Cardiac muscle cell (in vitro differentiated cells and primary cell): Measurements from ENCODE around the gene GSE1. TPM values are rescaled to one million over a fixed set of nuclear protein-coding genes. Genes with fewer than 3 reads are reported as not detected.
A peak's percentile ranks its signal among the peaks of the same experiment; 100 is the strongest.

Experiments
- DNase-seq, 2 donors: peaks; one replicate each; pipeline versions ENCODE4 v3.0.0 to v3.0.0-alpha.2; 2010 to 2017; ENCODE audit warnings: low read depth in 1 of 2, low spot score in 1 of 2
- H3K27ac ChIP-seq: fragments of 200-600 bp; sonication (generic); 2 replicates; pipeline ENCODE4 v1.5.1; 2016
- H3K27me3 ChIP-seq: fragments of 200-600 bp; sonication (generic); 2 replicates; pipeline ENCODE4 v1.6.0; 2016; ENCODE audit warnings: control low read depth
- H3K36me3 ChIP-seq: fragments of 200-600 bp; sonication (generic); 2 replicates; pipeline ENCODE4 v1.5.1; 2016; ENCODE audit warnings: control low read depth
- H3K4me1 ChIP-seq: fragments of 200-600 bp; sonication (generic); 2 replicates; pipeline ENCODE4 v1.8.1; 2017; ENCODE audit warnings: low read depth, mild to moderate bottlenecking, mixed run types
- H3K4me3 ChIP-seq: fragments of 200-600 bp; sonication (generic); 2 replicates; pipeline ENCODE4 v1.5.1; 2016; ENCODE audit warnings: mild to moderate bottlenecking
- H3K9me3 ChIP-seq: fragments of 200-600 bp; sonication (generic); 2 replicates; pipeline ENCODE4 v1.5.1; 2017; ENCODE audit warnings: low read depth, mild to moderate bottlenecking, control low read depth
- polyA plus RNA-seq: library from polyadenylated mRNA; unstranded; fragments of >200 nt; fragmentation: Nextera tagmentation; extraction: Ambion mirVana; gene quantifications from 2 replicates; pipeline ENCODE4 v1.2.1, GENCODE V29; 2016
- total RNA-seq: library from RNA; depleted of rRNA; stranded (reverse); fragments of >200 nt; gene quantifications from 2 replicates; pipeline ENCODE4 v1.2.3, GENCODE V29; 2016
- TF ChIP-seq, protein P1 (sequence below): IDR thresholded peaks from 2 replicates; pipeline ENCODE4 v1.5.1; 2012; ENCODE audit warnings: low read depth, mild to moderate bottlenecking, low read length

Gene GSE1
- total and polyA plus RNA-seq, 2 experiments from 2014 or later, result 48.8 to 174 TPM

DNA sequence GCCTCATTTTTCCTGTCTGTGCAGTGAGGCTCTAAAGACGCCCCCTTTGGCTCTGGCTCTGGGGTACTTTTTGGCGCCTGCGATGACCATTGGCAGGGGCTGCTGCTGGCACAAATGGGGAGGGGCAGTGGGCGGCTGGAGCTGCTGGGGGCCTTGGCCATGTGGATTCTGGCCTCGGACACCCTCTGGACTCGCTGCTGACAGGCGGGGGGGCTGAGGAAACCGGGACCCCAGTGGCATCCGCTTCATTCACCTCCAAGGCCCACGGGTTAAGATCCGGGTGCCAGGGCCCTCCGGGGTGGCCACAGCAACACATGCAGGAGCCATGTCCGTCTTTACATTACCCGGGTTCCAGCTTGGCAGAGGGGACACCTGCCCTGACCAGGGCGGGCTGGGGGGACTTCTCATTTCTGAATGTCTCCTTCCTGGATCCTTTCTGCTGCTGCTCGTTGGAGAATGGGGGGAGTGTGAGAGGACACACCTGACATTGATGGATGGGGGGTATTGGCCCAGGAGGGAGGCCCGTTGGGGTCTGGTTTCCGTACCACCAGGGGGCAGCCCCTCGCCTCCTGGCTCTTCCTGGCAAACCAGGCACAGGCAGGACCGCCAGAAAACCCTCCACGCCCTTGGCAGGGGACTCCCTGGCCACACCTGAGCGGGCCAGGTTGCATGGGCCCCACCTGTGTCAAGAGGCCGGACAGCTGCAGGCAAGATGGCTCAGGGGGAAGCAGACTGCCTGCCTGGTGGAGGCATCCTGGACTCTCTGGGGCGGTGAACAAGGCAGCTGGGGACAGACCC, 21.8 kb downstream of the GSE1 start:
- Histone ChIP-seq H3K9me3 (no peaks in the 10 kb centered on the region), H3K4me3 (no peak overlapping the region), H3K36me3 (no peaks in the 10 kb centered on the region), H3K4me1 (peaks cover 13% of the 10 kb centered on the region), H3K27me3 (no peaks in the 10 kb centered on the region), H3K27ac (no peak overlapping the region)
- DNase-seq, result no peak
- TF ChIP-seq, protein P1, sequence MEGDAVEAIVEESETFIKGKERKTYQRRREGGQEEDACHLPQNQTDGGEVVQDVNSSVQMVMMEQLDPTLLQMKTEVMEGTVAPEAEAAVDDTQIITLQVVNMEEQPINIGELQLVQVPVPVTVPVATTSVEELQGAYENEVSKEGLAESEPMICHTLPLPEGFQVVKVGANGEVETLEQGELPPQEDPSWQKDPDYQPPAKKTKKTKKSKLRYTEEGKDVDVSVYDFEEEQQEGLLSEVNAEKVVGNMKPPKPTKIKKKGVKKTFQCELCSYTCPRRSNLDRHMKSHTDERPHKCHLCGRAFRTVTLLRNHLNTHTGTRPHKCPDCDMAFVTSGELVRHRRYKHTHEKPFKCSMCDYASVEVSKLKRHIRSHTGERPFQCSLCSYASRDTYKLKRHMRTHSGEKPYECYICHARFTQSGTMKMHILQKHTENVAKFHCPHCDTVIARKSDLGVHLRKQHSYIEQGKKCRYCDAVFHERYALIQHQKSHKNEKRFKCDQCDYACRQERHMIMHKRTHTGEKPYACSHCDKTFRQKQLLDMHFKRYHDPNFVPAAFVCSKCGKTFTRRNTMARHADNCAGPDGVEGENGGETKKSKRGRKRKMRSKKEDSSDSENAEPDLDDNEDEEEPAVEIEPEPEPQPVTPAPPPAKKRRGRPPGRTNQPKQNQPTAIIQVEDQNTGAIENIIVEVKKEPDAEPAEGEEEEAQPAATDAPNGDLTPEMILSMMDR, result no peak

GRCh38 chr16:85635545-85636140, 22.5 kb downstream of the GSE1 start:
- H3K4me3 ChIP-seq, result no peak overlapping the region
- H3K27me3 ChIP-seq, result no peaks in the 10 kb centered on the region
- peaks cover 13% of the 10 kb centered on the region for H3K4me1 ChIP-seq
- DNase-seq, result no peak
- no peak overlapping the region for H3K27ac ChIP-seq
- TF ChIP-seq, protein P1, result no peak
- H3K9me3 ChIP-seq, result no peaks in the 10 kb centered on the region
- no peaks in the 10 kb centered on the region for H3K36me3 ChIP-seq

GRCh38 chr16:85636234-85636812, 23.2 kb downstream of the GSE1 start:
- no peaks in the 10 kb centered on the region for H3K27me3 ChIP-seq
- H3K27ac ChIP-seq, result no peak overlapping the region
- TF ChIP-seq, protein P1, result no peak
- no peak overlapping the region for H3K4me3 ChIP-seq
- DNase-seq, result no peak
- peaks cover 13% of the 10 kb centered on the region for H3K4me1 ChIP-seq
- no peaks in the 10 kb centered on the region for H3K9me3 ChIP-seq
- no peaks in the 10 kb centered on the region for H3K36me3 ChIP-seq

- no peak for DNase-seq
- Histone ChIP-seq H3K9me3 (no peaks in the 10 kb centered on the region), H3K4me3 (no peak overlapping the region), H3K27me3 (no peaks in the 10 kb centered on the region), H3K4me1 (peaks cover 6% of the 10 kb centered on the region), H3K36me3 (no peaks in the 10 kb centered on the region), H3K27ac (no peak overlapping the region)
- TF ChIP-seq, protein P1, result no peak
These were observed 24.1 kb downstream of the GSE1 start for GRCh38 chr16:85637061-85637807.

DNA sequence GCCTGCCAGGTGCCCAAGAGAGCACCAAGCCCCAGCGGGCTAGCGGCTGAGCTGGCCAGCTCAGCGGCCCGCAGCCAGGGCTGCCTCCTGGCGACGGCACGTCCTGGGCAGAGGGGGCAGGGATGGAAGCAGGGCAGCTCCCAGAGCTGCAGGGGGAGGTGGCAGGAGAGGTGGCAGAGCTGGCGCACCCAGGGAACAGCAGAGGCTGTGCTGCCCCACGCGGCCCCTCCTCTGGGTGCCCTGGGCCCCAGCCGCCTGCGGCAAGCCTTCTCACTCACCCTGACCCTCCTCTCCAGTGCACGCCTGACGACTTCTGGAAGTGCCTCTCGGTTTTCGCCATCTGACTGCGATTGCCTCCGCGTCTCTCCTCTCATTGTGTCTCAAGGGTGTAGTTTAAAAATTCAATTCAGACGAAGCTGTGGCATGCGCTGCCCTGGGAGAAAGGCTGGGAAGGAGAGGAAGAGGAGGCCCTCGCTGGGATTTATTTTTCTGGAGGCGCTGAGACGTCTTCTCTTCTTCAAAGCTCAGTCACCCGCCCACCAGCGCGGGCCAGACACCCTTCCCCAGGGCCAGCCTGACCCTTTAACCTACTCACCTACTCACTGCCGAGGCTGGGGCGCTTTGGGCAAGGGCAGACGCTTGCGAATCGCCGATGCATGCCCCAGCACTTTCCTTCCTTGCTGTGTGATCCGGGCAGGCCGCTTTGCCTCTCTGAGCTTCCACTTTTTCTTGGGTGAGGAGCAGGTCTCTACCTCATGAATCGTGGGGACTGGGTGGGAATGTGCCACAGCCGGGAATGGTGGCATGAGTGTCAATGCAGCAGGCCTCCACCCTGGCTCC, 24.9 kb downstream of the GSE1 start:
- no peaks in the 10 kb centered on the region for H3K27me3 ChIP-seq
- peak overlapping the region; percentile 13 for H3K27ac ChIP-seq
- no peaks in the 10 kb centered on the region for H3K4me1 ChIP-seq
- DNase-seq, result no peak
- H3K36me3 ChIP-seq, result no peaks in the 10 kb centered on the region
- no peak overlapping the region for H3K4me3 ChIP-seq
- no peaks in the 10 kb centered on the region for H3K9me3 ChIP-seq
- TF ChIP-seq, protein P1, result no peak
